ENCODE measurements around the gene ARHGAP30. TPM values are rescaled to one million over a fixed set of nuclear protein-coding genes. Genes with fewer than 3 reads are reported as not detected.

ARHGAP30 gene
- total RNA-seq, 4 donors from 2014 or later = 0.88 to 3.4 (median 2.6) TPM

DNA sequence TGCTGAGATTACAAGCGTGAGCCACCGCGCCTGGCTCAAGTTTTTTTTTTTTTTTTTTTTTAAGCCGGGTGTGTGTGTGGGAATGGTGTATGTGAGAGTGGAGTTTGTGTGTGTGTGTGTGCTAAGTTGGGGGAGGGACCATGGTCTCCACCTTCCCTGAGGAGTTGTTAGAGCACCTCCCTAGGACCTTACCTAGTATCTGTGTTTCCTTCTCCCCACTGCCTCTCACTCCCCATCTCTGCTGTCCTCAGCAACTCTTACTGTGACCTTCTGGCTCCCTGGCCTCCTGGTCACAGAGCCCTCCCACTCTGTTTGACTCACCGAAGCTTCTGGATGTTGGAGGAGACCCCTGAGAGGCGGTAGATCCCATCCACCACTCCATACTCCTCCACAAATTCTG lies 10.4 kb downstream of the ARHGAP30 start:
- no peaks in the 10 kb centered on the region for H3K36me3 ChIP-seq
- no peak overlapping the region for H3K27ac ChIP-seq
- H3K27me3 ChIP-seq = no peaks in the 10 kb centered on the region
- intact Hi-C loops (cut with DNase I; ENCODE audit: low total_unique reads) = no loop called here
- no peak overlapping the region for H3K4me3 ChIP-seq
- no peak for DNase-seq
- TF ChIP-seq POLR2A (IDR thresholded peaks at IDR 0.05) = no peak
- TF ChIP-seq, protein P1, sequence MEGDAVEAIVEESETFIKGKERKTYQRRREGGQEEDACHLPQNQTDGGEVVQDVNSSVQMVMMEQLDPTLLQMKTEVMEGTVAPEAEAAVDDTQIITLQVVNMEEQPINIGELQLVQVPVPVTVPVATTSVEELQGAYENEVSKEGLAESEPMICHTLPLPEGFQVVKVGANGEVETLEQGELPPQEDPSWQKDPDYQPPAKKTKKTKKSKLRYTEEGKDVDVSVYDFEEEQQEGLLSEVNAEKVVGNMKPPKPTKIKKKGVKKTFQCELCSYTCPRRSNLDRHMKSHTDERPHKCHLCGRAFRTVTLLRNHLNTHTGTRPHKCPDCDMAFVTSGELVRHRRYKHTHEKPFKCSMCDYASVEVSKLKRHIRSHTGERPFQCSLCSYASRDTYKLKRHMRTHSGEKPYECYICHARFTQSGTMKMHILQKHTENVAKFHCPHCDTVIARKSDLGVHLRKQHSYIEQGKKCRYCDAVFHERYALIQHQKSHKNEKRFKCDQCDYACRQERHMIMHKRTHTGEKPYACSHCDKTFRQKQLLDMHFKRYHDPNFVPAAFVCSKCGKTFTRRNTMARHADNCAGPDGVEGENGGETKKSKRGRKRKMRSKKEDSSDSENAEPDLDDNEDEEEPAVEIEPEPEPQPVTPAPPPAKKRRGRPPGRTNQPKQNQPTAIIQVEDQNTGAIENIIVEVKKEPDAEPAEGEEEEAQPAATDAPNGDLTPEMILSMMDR (IDR thresholded peaks at IDR 0.05) = no peak
- H3K9me3 ChIP-seq = no peaks in the 10 kb centered on the region
- H3K4me1 ChIP-seq = no peaks in the 10 kb centered on the region

DNA sequence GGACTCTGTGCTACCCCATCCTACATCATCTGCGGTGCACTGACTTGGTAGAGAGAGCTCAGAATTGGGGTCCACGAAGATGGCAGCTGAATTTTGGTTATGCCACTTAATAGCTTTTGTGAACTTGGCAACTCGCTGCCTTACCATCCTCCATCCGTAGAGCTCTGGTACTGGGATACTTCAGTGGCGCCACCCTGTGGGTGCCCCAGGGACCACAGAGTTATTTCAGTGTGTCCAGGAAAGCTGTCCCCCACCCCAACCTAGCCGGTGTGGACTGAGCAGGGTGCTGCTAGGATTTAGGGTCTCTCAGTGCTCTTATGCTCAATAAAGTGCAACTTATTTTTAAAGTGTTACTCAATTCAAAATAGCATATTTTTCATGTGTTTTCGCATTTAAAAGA lies 14.9 kb downstream of the ARHGAP30 start:
- Histone ChIP-seq H3K4me3 (no peak overlapping the region), H3K36me3 (no peaks in the 10 kb centered on the region), H3K27ac (no peak overlapping the region), H3K9me3 (no peaks in the 10 kb centered on the region), H3K27me3 (no peaks in the 10 kb centered on the region), H3K4me1 (no peaks in the 10 kb centered on the region)
- TF ChIP-seq, protein P1 (IDR thresholded peaks at IDR 0.05) = no peak
- no peak for TF ChIP-seq POLR2A (IDR thresholded peaks at IDR 0.05)
- DNase-seq = no peak
- intact Hi-C loops (cut with DNase I; ENCODE audit: low total_unique reads) = no loop called here

DNA sequence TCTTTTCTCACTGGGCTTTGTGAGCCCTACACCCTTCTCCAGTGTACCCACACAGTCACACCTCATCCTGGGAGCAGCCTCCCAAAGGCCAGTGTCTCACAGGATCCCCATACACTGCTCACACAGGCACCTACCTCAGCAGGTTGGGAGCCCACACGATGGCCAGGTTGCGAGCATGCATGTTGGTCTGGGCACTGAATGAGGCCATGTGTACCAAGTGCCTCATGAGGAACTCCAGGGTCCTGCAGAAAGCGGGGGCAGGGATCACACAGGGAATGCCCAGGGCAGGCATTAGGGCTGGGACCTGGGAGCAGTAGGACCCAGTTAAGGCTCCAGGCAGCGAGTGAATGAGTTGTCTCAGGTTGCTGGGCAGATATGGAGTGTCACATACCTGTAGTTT lies 15.5 kb downstream of the ARHGAP30 start:
- no peaks in the 10 kb centered on the region for H3K27me3 ChIP-seq
- intact Hi-C loops (cut with DNase I; ENCODE audit: low total_unique reads) = no loop called here
- TF ChIP-seq, protein P1 (IDR thresholded peaks at IDR 0.05) = no peak
- DNase-seq = no peak
- H3K4me3 ChIP-seq = no peak overlapping the region
- no peak overlapping the region for H3K27ac ChIP-seq
- H3K4me1 ChIP-seq = no peaks in the 10 kb centered on the region
- H3K36me3 ChIP-seq = no peaks in the 10 kb centered on the region
- no peaks in the 10 kb centered on the region for H3K9me3 ChIP-seq

DNA sequence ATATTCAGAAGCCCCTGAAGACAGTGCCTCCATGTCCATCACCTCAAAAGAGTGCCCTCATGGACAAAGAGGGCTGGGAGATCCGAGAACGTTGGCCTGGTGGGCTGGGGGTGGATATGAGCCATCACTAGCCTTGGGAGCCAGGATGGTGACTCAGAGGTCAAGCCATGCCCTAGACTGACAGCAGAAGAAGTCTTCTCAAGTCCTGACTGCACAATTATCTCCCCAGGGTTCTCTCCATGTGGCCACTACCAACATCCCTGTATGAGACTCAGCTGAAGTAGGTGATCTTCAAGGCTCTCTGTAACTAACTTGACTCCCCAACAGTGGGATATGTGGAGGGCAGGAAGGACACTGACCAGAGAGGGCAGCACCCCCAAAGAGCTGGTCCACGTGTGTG lies 16.8 kb downstream of the ARHGAP30 start:
- no peaks in the 10 kb centered on the region for H3K27me3 ChIP-seq
- H3K4me3 ChIP-seq = no peak overlapping the region
- H3K27ac ChIP-seq = no peak overlapping the region
- intact Hi-C loops (cut with DNase I; ENCODE audit: low total_unique reads) = no loop called here
- H3K36me3 ChIP-seq = no peaks in the 10 kb centered on the region
- no peak for DNase-seq
- no peaks in the 10 kb centered on the region for H3K9me3 ChIP-seq
- no peaks in the 10 kb centered on the region for H3K4me1 ChIP-seq
- TF ChIP-seq POLR2A (IDR thresholded peaks at IDR 0.05) = no peak
- TF ChIP-seq, protein P1 (IDR thresholded peaks at IDR 0.05) = no peak

DNA sequence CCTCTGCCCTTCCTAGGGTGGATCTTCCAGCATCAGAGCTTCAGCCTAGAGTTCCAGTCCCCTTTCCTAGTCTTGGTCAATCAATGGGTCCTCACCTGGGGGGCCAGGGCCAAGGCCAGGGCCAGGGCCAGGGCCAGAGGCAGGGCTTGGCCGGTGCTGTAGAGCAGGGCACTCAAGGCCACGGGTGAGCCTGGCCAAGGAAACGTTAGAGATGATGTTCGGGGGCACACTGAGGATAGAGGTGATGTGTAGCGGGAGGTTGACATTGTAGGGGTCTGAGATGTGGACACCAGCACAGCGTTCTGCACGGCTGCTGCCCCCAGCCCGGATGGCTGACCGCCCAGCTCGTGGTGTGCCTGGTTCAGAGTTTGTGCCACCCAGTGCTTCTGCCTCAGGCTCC lies 18.5 kb downstream of the ARHGAP30 start:
- no peak overlapping the region for H3K4me3 ChIP-seq
- H3K9me3 ChIP-seq = no peaks in the 10 kb centered on the region
- no peaks in the 10 kb centered on the region for H3K4me1 ChIP-seq
- intact Hi-C loops (cut with DNase I; ENCODE audit: low total_unique reads) = no loop called here
- TF ChIP-seq, protein P1 (IDR thresholded peaks at IDR 0.05) = no peak
- no peak for TF ChIP-seq POLR2A (IDR thresholded peaks at IDR 0.05)
- no peak for DNase-seq
- H3K27me3 ChIP-seq = no peaks in the 10 kb centered on the region
- H3K36me3 ChIP-seq = no peaks in the 10 kb centered on the region
- no peak overlapping the region for H3K27ac ChIP-seq
